H1 (cell line): ENCODE results near the gene C19orf44. TPM values are rescaled to one million over a fixed set of nuclear protein-coding genes. Genes with fewer than 3 reads are reported as not detected.

Experiments
- CTCF ChIA-PET: fragments of 300-600 bp; sonication (Branson Sonifier 250); formaldehyde crosslinking; loops from one replicate; lab custom pipeline; 2021; ENCODE audit not compliant: partially characterized antibody; lab: Charles Lee
- POLR2A ChIA-PET: fragments of 300-600 bp; sonication (Branson Sonifier 250); formaldehyde crosslinking; loops from one replicate; lab custom pipeline; 2021; ENCODE audit warnings: inconsistent platforms; ENCODE audit not compliant: partially characterized antibody; lab: Charles Lee
- DNase-seq, 2 experiments: peaks; one replicate each; pipeline versions ENCODE4 v3.0.0 to v3.0.0-alpha.2; 2010 to 2022; ENCODE audit warnings: low spot score in 2 of 2, low read depth in 1 of 2, mixed read lengths in 1 of 2
- FAIRE-seq: peaks from 2 replicates; lab custom pipeline; 2011; peaks lifted over from hg19 to GRCh38; lab: Jason Lieb, UNC
- H2AFZ ChIP-seq: 2 replicates; pipeline ENCODE4 v1.8.1; 2012; ENCODE audit warnings: low read length, inconsistent platforms
- H2AK5ac ChIP-seq: 2 replicates; pipeline ENCODE4 v1.6.1; 2013; ENCODE audit warnings: low read depth, low read length
- H2BK120ac ChIP-seq: replicated peaks from 2 replicates; pipeline ENCODE3; 2013; ENCODE audit warnings: low read depth, low read length, inconsistent platforms
- H2BK12ac ChIP-seq: 2 replicates; pipeline ENCODE4 v1.6.1; 2013; ENCODE audit warnings: low read depth, low read length
- H2BK15ac ChIP-seq: 2 replicates; pipeline ENCODE4 v1.6.1; 2013; ENCODE audit warnings: low read length
- H2BK20ac ChIP-seq: 2 replicates; pipeline ENCODE4 v1.6.1; 2013; ENCODE audit warnings: low read length
- H2BK5ac ChIP-seq: 2 replicates; pipeline ENCODE4 v1.6.1; 2013; ENCODE audit warnings: low read depth, low read length
- H3K14ac ChIP-seq: 2 replicates; pipeline ENCODE4 v1.6.1; 2013; ENCODE audit warnings: inconsistent platforms; ENCODE audit not compliant: insufficient read length
- H3K18ac ChIP-seq: 2 replicates; pipeline ENCODE4 v1.6.1; 2013; ENCODE audit warnings: low read length; ENCODE audit errors: extremely low read depth
- H3K23ac ChIP-seq: 2 replicates; pipeline ENCODE4 v1.6.1; 2013; ENCODE audit warnings: inconsistent platforms; ENCODE audit not compliant: insufficient read length
- H3K23me2 ChIP-seq: 2 replicates; pipeline ENCODE4 v1.6.1; 2013; ENCODE audit warnings: low read depth, low read length
- H3K27ac ChIP-seq: 2 replicates; pipeline ENCODE4 v1.6.1; 2011; ENCODE audit warnings: low read depth, low read length, inconsistent platforms
- H3K27me3 ChIP-seq, 4 experiments: replicated peaks in 1 of 4; 1 replicate in 1 of 4; 2 replicates in 3 of 4; pipeline versions ENCODE4 v1.6.1 to v1.8.1; 2011 to 2013; ENCODE audit warnings: low read length in 3 of 4, mild to moderate bottlenecking in 3 of 4, inconsistent platforms in 2 of 4, mixed read lengths in 2 of 4, moderate library complexity in 1 of 4; ENCODE audit not compliant: control insufficient read depth in 3 of 4, insufficient read depth in 3 of 4; ENCODE audit errors: extremely low read depth in 1 of 4
- H3K36me3 ChIP-seq, 4 experiments: 2 replicates each; pipeline versions ENCODE4 v1.6.1 to v1.8.1; 2011 to 2013; ENCODE audit warnings: mild to moderate bottlenecking in 4 of 4, low read length in 3 of 4, moderate library complexity in 2 of 4, control low read depth in 1 of 4, inconsistent platforms in 1 of 4; ENCODE audit not compliant: insufficient read depth in 4 of 4, control insufficient read depth in 2 of 4
- H3K4ac ChIP-seq: replicated peaks from 2 replicates; pipeline ENCODE3; 2013; ENCODE audit warnings: low read length, low read depth, mixed read lengths, inconsistent platforms; ENCODE audit not compliant: insufficient read length
- H3K4me1 ChIP-seq, 4 experiments: replicated peaks in 1 of 4; 1 replicate in 1 of 4; 2 replicates in 3 of 4; pipeline versions ENCODE4 v1.6.1 to v1.8.1; 2011 to 2013; ENCODE audit warnings: low read length in 3 of 4, inconsistent platforms in 2 of 4, mixed read lengths in 1 of 4; ENCODE audit not compliant: insufficient read depth in 4 of 4, control insufficient read depth in 3 of 4
- H3K4me2 ChIP-seq, 2 experiments: 2 replicates each; pipeline versions ENCODE4 v1.6.1 to v1.8.1; 2011 to 2013; ENCODE audit warnings: low read depth in 2 of 2, low read length in 2 of 2, control low read depth in 1 of 2, inconsistent platforms in 1 of 2, mild to moderate bottlenecking in 1 of 2; ENCODE audit not compliant: insufficient read depth in 1 of 2
- H3K4me3 ChIP-seq, 4 experiments: fragments of 200-600, 300-600 bp in 1 of 4; sonication (generic), shearing (Covaris generic), sonication (Bioruptor Twin) in 1 of 4; 2 replicates each; pipeline versions ENCODE4 v1.5.1 to v1.8.1; 2011 to 2016; ENCODE audit warnings: low read length in 4 of 4, low read depth in 3 of 4, control low read depth in 2 of 4, inconsistent platforms in 2 of 4, mild to moderate bottlenecking in 2 of 4, mixed read lengths in 1 of 4, moderate library complexity in 1 of 4; ENCODE audit not compliant: insufficient read depth in 2 of 4; ENCODE audit errors: extremely low read depth in 1 of 4
- H3K56ac ChIP-seq: replicated peaks from 2 replicates; pipeline ENCODE3; 2013; ENCODE audit warnings: low read depth, mild to moderate bottlenecking, mixed read lengths, low read length, inconsistent platforms; ENCODE audit not compliant: insufficient read length
- H3K79me1 ChIP-seq: 2 replicates; pipeline ENCODE4 v1.6.1; 2013; ENCODE audit warnings: low read depth, low read length, control low read depth
- H3K79me2 ChIP-seq, 2 experiments: 2 replicates each; pipeline versions ENCODE4 v1.6.1 to v1.8.1; 2012 to 2013; ENCODE audit warnings: low read length in 2 of 2, mild to moderate bottlenecking in 2 of 2, inconsistent platforms in 1 of 2; ENCODE audit not compliant: insufficient read depth in 2 of 2, control insufficient read depth in 1 of 2
- H3K9ac ChIP-seq, 4 experiments: replicated peaks in 1 of 4; 1 replicate in 1 of 4; 2 replicates in 3 of 4; pipeline versions ENCODE4 v1.6.1 to v1.8.1; 2011 to 2013; ENCODE audit warnings: low read depth in 3 of 4, low read length in 3 of 4, control low read depth in 2 of 4, mild to moderate bottlenecking in 2 of 4, moderate library complexity in 2 of 4, inconsistent platforms in 1 of 4; ENCODE audit errors: extremely low read depth in 1 of 4
- H3K9me3 ChIP-seq, 2 experiments: 2 replicates each; pipeline versions ENCODE4 v1.6.1 to v1.8.1; 2012 to 2013; ENCODE audit warnings: mild to moderate bottlenecking in 2 of 2, moderate library complexity in 2 of 2, control low read depth in 1 of 2, inconsistent platforms in 1 of 2, low read depth in 1 of 2, low read length in 1 of 2, mixed read lengths in 1 of 2; ENCODE audit not compliant: insufficient read depth in 2 of 2
- H4K20me1 ChIP-seq, 2 experiments: replicated peaks in 1 of 2; 2 replicates each; pipeline versions ENCODE3 to v1.8.1; 2011 to 2013; ENCODE audit warnings: inconsistent platforms in 2 of 2, low read length in 2 of 2, mild to moderate bottlenecking in 1 of 2; ENCODE audit not compliant: insufficient read depth in 2 of 2, control insufficient read depth in 1 of 2
- H4K5ac ChIP-seq: 2 replicates; pipeline ENCODE4 v1.6.1; 2013; ENCODE audit warnings: low read length, low read depth, mixed read lengths, inconsistent platforms; ENCODE audit not compliant: insufficient read length
- H4K8ac ChIP-seq: 2 replicates; pipeline ENCODE4 v1.8.0; 2013; ENCODE audit warnings: mild to moderate bottlenecking, moderate library complexity, low read length, inconsistent platforms; ENCODE audit not compliant: insufficient read depth; ENCODE audit errors: extremely low read depth
- H4K91ac ChIP-seq: replicated peaks from 2 replicates; pipeline ENCODE3; 2013; ENCODE audit warnings: low read length, mixed read lengths, inconsistent platforms; ENCODE audit not compliant: insufficient read length
- CBX8 ChIP-seq: fragments of 300-800, 300-1000 bp; sonication (generic); IDR thresholded peaks from 2 replicates; pipeline ENCODE4 v1.7.1; 2016; ENCODE audit warnings: low read depth, low read length, borderline replicate concordance
- CTCF ChIP-seq, 3 experiments: IDR thresholded peaks; 1 replicate in 2 of 3; 2 replicates in 1 of 3; pipeline versions ENCODE4 v1.5.1 to v1.6.1; 2011; ENCODE audit warnings: low read length in 3 of 3, mild to moderate bottlenecking in 3 of 3, inconsistent platforms in 2 of 3, low read depth in 1 of 3, moderate library complexity in 1 of 3; ENCODE audit not compliant: insufficient read depth in 1 of 3; ENCODE audit errors: control extremely low read depth in 1 of 3
- RNF2 ChIP-seq: fragments of 200-900, 300-1000 bp; sonication (generic); IDR thresholded peaks from 2 replicates; pipeline ENCODE4 v1.7.1; 2016; ENCODE audit warnings: borderline replicate concordance, low read depth, mild to moderate bottlenecking, antibody characterized with exemption, low read length; ENCODE audit not compliant: poor library complexity, severe bottlenecking; ENCODE audit errors: missing control alignments
- SIN3A ChIP-seq, 2 experiments: IDR thresholded peaks in 1 of 2; conservative IDR thresholded peaks in 1 of 2; 2 replicates each; pipeline ENCODE4 v1.6.1; 2011 to 2012; ENCODE audit warnings: low read length in 2 of 2, improper control_type of control experiment in 1 of 2, low read depth in 1 of 2, mild to moderate bottlenecking in 1 of 2
- TCF12 ChIP-seq: IDR thresholded peaks from 2 replicates; pipeline ENCODE4 v1.6.1; 2011; ENCODE audit warnings: low read depth, mild to moderate bottlenecking, low read length
- WGBS, 2 experiments: shearing (Covaris generic) in 1 of 2; methylation state at CpG; one replicate each; pipeline versions ENCODE4 v1.1.6 to v1.1.7; 2013 to 2015; ENCODE audit warnings: low lambda C conversion rate in 2 of 2, mixed read lengths in 2 of 2, inconsistent platforms in 1 of 2, low coverage in 1 of 2, missing lambda C conversion rate in 1 of 2; ENCODE audit not compliant: insufficient replicate concordance in 2 of 2, insufficient coverage in 1 of 2, insufficient read length in 1 of 2; ENCODE audit errors: extremely low coverage in 1 of 2, missing lambda C conversion rate in 1 of 2; 5-methylcytosine and 5-hydroxymethylcytosine counted together
- polyA plus RNA-seq, 7 experiments: library from polyadenylated mRNA; depleted of rRNA in 3 of 7; stranded (reverse) in 5 of 7; unstranded in 2 of 7; fragments of >200 nt in 5 of 7; fragments of 200-250 nt in 2 of 7; gene quantifications; 1 replicate in 5 of 7; 2 replicates in 1 of 7; 4 replicates in 1 of 7; pipeline versions ENCODE4 v1.2.1 to v1.2.3, GENCODE V29; 2011 to 2013; ENCODE audit warnings: missing spikeins in 2 of 7, mixed read lengths in 2 of 7
- total RNA-seq: library from RNA; stranded (reverse); fragmentation: NEBNext Ultra II Directional; extraction: Animal tissue kit (Norgen Biotek cat#: 25700); gene quantifications from 2 replicates; pipeline ENCODE4 v1.2.1, GENCODE V29; 2021

The C19orf44 gene
- total and polyA plus RNA-seq, 2 of the 8 experiments (the other 6 are each of a cell fraction or from before 2014, with no cell fraction given): 2.1 to 4.5 TPM

GRCh38 chr19:16509141-16510061 is 13.2 kb downstream of the C19orf44 start:
- Histone ChIP-seq H2AK5ac (no peak overlapping the region), H3K4me2 (no peak overlapping the region), H2BK20ac (no peak overlapping the region), H2BK12ac (no peak overlapping the region), H3K56ac (no peak overlapping the region), H3K79me2 (no peaks in the 10 kb centered on the region), H3K14ac (no peak overlapping the region), H3K36me3 (peaks cover 0 to 3% (median 2%) of the 10 kb centered on the region in 4 experiments; a peak in 4 of 8 replicates), H3K9ac (no peak overlapping the region), H3K9me3 (no peaks in the 10 kb centered on the region), H2AFZ (no peak overlapping the region), H4K5ac (no peak overlapping the region), H2BK15ac (no peak overlapping the region), H3K79me1 (no peaks in the 10 kb centered on the region), H2BK120ac (no peak overlapping the region), H4K20me1 (peaks cover 0 to under 1% of the 10 kb centered on the region in 2 experiments), H3K4me3 (no peak overlapping the region), H3K18ac (no peak overlapping the region), H4K91ac (no peak overlapping the region), H3K23me2 (no peaks in the 10 kb centered on the region), H3K27ac (no peak overlapping the region), H2BK5ac (no peak overlapping the region; the same call in 1 of the 2 replicates), H3K4ac (no peak overlapping the region), H3K4me1 (no peaks in the 10 kb centered on the region), H4K8ac (no peak overlapping the region), H3K23ac (no peak overlapping the region), H3K27me3 (no peaks in the 10 kb centered on the region)
- TF ChIP-seq CTCF (IDR thresholded peaks at IDR 0.05; ENCODE audit: control extremely low read depth in 1 of 3, insufficient read depth in 1 of 3, low read depth in 1 of 3, low read length in 3 of 3) (no peak), TCF12 (no peak), RNF2 (no peak), CBX8 (no peak), SIN3A (conservative IDR thresholded peaks at IDR 0.05 in 1 of 2, IDR thresholded peaks at IDR 0.05 in 1 of 2; ENCODE audit: low read depth in 1 of 2, low read length in 2 of 2) (no peak)
- DNase-seq: no peak
- WGBS, 2 experiments: 94% methylated on average over 28 of the region's 28 CpGs; no CpG with 5 or more reads in 1 of the 2 experiments
- POLR2A ChIA-PET: interaction anchor here (0.8 kb wide), 1 partner anchor 135 kb away, joined by 3 read pairs; no protein-coding TSS in a partner anchor
- CTCF ChIA-PET: interaction anchor here (1.5 to 2.9 kb wide), 3 partner anchors 10 to 67 kb away, joined by 3 to 11 read pairs (median 5); no protein-coding TSS in a partner anchor
- no peak for FAIRE-seq
